Fibroblast of villous mesenchyme (primary cell): ENCODE data around the gene FMNL2. TPM values are rescaled to one million over a fixed set of nuclear protein-coding genes. Genes with fewer than 3 reads are reported as not detected.

Source experiments
- DNase-seq: peaks from one replicate; pipeline ENCODE4 v3.0.0-alpha.2; 2010; ENCODE audit warnings: low read depth
- H3K4me3 ChIP-seq: 2 replicates; pipeline ENCODE4 v1.5.1; 2011; ENCODE audit warnings: low read depth, mild to moderate bottlenecking, low read length
- CTCF ChIP-seq: IDR thresholded peaks from 2 replicates; pipeline ENCODE4 v1.5.1; 2012; ENCODE audit warnings: low read depth, mild to moderate bottlenecking, low read length; ENCODE audit not compliant: insufficient read depth
- total RNA-seq: library from RNA; depleted of rRNA; stranded (reverse); fragments of >200 nt; gene quantifications from 2 replicates; pipeline ENCODE4 v1.2.3, GENCODE V29; 2012

Gene FMNL2
- total RNA-seq, 1 donor = 17.3 TPM

- peak; percentile 96 for DNase-seq
- TF ChIP-seq CTCF = no peak
- H3K4me3 ChIP-seq = no peak overlapping the region
Measured at GRCh38 chr2:152558158-152558984, 223.4 kb downstream of the FMNL2 start.

GRCh38 chr2:152559008-152559407, 224.0 kb downstream of the FMNL2 start:
- H3K4me3 ChIP-seq = no peak overlapping the region
- no peak for TF ChIP-seq CTCF
- DNase-seq = no peak

- DNase-seq = peak; percentile 59
- H3K4me3 ChIP-seq = no peak overlapping the region
- TF ChIP-seq CTCF = no peak
Measured at GRCh38 chr2:152560166-152560565, 225.2 kb downstream of the FMNL2 start.

GRCh38 chr2:152560873-152561595, 226.1 kb downstream of the FMNL2 start:
- no peak overlapping the region for H3K4me3 ChIP-seq
- DNase-seq = no peak
- no peak for TF ChIP-seq CTCF

- no peak for DNase-seq
- no peak overlapping the region for H3K4me3 ChIP-seq
- TF ChIP-seq CTCF = no peak
Measured at GRCh38 chr2:152562198-152562884, 227.4 kb downstream of the FMNL2 start.

- no peak for DNase-seq
- no peak for TF ChIP-seq CTCF
- no peak overlapping the region for H3K4me3 ChIP-seq
Measured at GRCh38 chr2:152563764-152564163, 228.8 kb downstream of the FMNL2 start.
